ENCODE results near the gene FAM98C.
A peak's percentile ranks its signal among the peaks of the same experiment; 100 is the strongest.

DNA sequence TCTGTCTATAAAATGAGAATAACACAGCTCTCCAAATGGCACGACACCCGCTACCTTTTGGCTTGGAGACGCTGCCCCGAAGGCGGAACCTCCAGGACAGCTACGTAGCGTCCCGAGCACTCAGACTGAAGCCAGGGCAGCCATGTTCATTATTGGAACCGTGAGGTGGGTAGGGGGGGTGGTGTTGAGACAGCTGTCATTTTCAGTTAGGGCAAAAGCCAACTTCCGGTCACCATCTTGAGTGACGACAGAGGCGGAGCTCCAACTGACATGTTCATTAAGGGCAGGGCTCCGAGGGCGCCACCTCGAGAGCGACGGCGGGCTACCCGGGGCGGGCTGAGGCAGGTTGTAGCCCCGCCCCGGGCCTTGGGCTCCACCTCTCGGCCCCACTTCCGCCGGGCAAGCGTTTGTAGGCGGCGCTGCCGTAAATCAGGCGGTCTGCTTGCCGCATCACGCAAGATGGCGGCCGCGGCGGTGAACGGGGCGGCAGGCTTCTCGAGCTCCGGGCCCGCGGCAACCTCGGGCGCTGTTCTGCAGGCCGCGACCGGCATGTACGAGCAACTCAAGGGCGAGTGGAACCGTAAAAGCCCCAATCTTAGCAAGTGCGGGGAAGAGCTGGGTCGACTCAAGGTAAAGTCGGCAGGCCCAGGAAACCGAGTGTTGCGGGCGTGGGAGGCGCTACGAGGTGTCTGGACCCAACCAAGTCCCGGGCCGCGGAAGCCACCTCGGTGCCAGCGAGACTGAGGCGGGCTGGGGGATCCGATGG, 28.4 kb upstream of the FAM98C start, which contains the start of gene PSMD8:
- TF ChIP-seq, protein P1, sequence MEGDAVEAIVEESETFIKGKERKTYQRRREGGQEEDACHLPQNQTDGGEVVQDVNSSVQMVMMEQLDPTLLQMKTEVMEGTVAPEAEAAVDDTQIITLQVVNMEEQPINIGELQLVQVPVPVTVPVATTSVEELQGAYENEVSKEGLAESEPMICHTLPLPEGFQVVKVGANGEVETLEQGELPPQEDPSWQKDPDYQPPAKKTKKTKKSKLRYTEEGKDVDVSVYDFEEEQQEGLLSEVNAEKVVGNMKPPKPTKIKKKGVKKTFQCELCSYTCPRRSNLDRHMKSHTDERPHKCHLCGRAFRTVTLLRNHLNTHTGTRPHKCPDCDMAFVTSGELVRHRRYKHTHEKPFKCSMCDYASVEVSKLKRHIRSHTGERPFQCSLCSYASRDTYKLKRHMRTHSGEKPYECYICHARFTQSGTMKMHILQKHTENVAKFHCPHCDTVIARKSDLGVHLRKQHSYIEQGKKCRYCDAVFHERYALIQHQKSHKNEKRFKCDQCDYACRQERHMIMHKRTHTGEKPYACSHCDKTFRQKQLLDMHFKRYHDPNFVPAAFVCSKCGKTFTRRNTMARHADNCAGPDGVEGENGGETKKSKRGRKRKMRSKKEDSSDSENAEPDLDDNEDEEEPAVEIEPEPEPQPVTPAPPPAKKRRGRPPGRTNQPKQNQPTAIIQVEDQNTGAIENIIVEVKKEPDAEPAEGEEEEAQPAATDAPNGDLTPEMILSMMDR (IDR thresholded peaks at IDR 0.05; ENCODE audit: low read length), result peak; percentile 18; the same call in 1 of the 2 replicates
- TF ChIP-seq EZH2 (optimal IDR thresholded peaks at IDR 0.05; ENCODE audit: low read depth, low read length) (no peak), EZH2phosphoT487 (IDR thresholded peaks at IDR 0.05; ENCODE audit: low read length) (no peak)

All from MM.1S (cell line).